ENCODE results near the gene SRGAP3.

Gene SRGAP3

GRCh38 chr3:9251055-9251786, 1.8 kb upstream of the SRGAP3 start:
- DNase-seq = no peak

GRCh38 chr3:9250236-9250635, 790 bp upstream of the SRGAP3 start:
- no peak for DNase-seq

GRCh38 chr3:9248522-9249271, 749 bp downstream of the SRGAP3 start:
- DNase-seq = no peak

GRCh38 chr3:9247941-9248521, 1.4 kb downstream of the SRGAP3 start:
- DNase-seq = no peak

GRCh38 chr3:9247361-9247940, 2.0 kb downstream of the SRGAP3 start:
- DNase-seq = no peak

GRCh38 chr3:9246189-9246588, 3.3 kb downstream of the SRGAP3 start:
- DNase-seq = no peak

GRCh38 chr3:9244495-9245183, 4.8 kb downstream of the SRGAP3 start:
- no peak for DNase-seq

- DNase-seq = no peak
Measured at GRCh38 chr3:9241956-9242355, 7.5 kb downstream of the SRGAP3 start.

- no peak for DNase-seq
Measured at GRCh38 chr3:9239680-9240079, 9.8 kb downstream of the SRGAP3 start.

GRCh38 chr3:9238721-9239295, 10.6 kb downstream of the SRGAP3 start:
- DNase-seq = no peak

- no peak for DNase-seq
Measured at GRCh38 chr3:9238276-9238675, 11.2 kb downstream of the SRGAP3 start.

- DNase-seq = no peak
Measured at GRCh38 chr3:9233814-9234600, 15.4 kb downstream of the SRGAP3 start.

GRCh38 chr3:9233101-9233500, 16.3 kb downstream of the SRGAP3 start:
- no peak for DNase-seq

GRCh38 chr3:9231937-9232336, 17.5 kb downstream of the SRGAP3 start:
- DNase-seq = no peak

- no peak for DNase-seq
Measured at GRCh38 chr3:9231471-9231870, 18.0 kb downstream of the SRGAP3 start.

GRCh38 chr3:9231006-9231405, 18.4 kb downstream of the SRGAP3 start:
- no peak for DNase-seq

GRCh38 chr3:9230596-9230995, 18.9 kb downstream of the SRGAP3 start:
- DNase-seq = no peak

- DNase-seq = no peak
Measured at GRCh38 chr3:9229879-9230278, 19.6 kb downstream of the SRGAP3 start.

- no peak for DNase-seq
Measured at GRCh38 chr3:9229325-9229724, 20.1 kb downstream of the SRGAP3 start.

GRCh38 chr3:9226326-9226725, 23.1 kb downstream of the SRGAP3 start:
- DNase-seq = no peak

GRCh38 chr3:9225268-9225667, 24.2 kb downstream of the SRGAP3 start:
- no peak for DNase-seq

GRCh38 chr3:9224490-9224889, 25.0 kb downstream of the SRGAP3 start:
- no peak for DNase-seq
